AG10803 (cell line): ENCODE results near the gene CDON.

ENCODE experiments used
- DNase-seq: peaks from one replicate; pipeline ENCODE4 v3.0.0; 2010; ENCODE audit warnings: low read depth
- H3K4me3 ChIP-seq: 2 replicates; pipeline ENCODE4 v1.5.1; 2011; ENCODE audit warnings: mild to moderate bottlenecking, low read length, control low read depth
- CTCF ChIP-seq: conservative IDR thresholded peaks from 2 replicates; pipeline ENCODE4 v1.5.1; 2011; ENCODE audit warnings: mild to moderate bottlenecking, low read length, control low read depth, inconsistent platforms

The CDON gene

GRCh38 chr11:125910226-125910849, 152.3 kb downstream of the CDON start:
- DNase-seq, result no peak
- no peak for TF ChIP-seq CTCF
- no peak overlapping the region for H3K4me3 ChIP-seq
